ENCODE data around the gene CCSER1.

The CCSER1 gene

DNA sequence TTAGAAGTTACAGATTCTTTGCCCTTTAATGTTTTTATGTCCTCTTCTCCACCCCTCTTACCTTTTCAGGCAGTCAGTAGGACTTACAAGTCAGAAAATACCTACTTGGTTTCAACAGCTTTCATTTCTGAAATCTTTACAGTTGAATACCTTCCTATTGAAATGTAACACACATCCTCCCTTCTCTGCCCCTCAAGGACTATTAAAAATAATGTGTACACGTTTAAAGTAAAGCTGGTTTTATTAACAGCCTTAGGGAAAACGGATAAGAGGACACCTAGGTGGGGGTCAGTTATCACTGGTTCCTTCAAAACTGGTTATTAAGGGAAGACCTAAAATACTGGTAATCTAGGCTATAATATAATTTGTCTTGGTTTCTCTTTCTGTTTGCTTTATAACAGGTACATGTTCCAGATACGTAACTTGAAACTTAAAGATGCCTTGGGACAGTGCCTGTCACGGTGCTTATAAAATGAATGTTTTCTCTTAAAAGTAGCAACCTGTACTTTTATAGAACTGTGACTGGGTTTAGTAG, 1.8 kb downstream of the CCSER1 start:
- no peak for DNase-seq

DNA sequence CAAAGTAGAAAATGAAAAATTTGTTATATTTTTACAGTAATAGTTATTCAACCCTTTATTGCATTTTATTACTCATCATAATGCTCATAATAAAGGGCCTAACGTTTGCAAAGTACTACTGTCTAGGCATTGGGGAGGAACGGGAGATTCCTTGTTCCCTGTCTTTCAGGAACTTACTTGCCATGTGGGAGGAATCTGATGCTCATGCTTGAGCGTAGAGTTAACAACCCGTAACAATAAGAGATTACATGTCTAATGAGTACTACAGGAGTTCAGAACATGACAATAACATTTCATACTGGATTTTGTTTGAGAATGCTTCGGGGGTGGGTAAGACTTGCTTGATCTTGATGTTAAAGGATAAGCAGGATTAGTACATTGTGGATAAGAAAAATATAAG, 2.9 kb downstream of the CCSER1 start:
- no peak for DNase-seq

DNA sequence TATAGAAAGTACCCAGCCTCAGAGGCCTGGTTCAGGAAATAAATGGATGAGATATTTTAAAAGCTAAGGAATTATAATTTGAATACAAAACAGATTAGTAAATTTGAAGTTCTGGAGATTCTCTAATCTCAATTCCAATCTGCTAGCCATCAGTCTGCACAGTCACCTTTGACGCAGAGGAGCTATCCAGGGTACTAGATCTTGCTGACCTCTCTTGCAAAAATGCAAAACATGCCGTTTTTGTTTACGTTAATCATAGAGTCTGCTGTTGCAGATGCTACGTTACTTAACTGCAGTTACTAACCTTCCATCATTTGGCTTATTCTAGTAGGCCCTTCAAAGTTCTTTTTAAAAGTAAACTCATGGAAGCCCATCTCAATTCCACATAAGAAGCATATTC, 10.4 kb downstream of the CCSER1 start:
- DNase-seq = no peak

DNA sequence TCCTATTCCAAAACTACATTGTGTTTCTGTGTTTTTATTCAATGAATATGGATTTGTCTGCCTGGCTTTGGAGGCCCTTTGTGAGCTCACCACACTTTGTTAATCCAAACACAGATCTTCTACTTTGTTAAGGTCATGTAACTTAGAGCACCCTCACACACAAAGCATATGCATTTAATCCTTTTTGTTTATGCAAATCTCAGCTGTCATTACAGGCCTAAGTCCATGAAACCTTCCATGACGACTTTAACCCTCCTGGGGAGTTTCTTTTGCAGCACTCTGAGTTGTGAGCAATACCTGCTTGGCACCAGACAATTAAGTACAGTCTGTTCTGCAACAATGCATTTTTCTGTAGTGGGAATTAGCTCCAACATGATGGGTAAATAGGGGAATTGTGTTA, 14.9 kb downstream of the CCSER1 start:
- DNase-seq = no peak

DNA sequence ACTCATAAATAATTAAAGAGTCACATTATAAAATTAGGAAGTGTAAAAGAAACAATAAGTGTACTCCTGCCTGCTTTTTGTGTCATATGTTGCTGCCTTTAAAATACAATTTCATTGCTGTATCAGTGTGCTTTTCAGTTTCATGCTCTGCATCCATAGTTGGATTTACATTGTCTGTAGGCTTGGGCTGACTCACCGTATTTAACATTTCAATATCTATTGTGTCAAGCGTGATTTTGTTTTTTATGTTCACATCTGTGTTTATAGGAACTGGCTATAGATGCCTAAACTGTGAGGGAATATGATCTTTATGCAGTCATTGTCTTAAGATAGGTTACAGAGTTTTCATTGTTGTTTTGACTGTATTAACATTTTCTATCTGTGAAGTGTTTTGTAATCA, 18.1 kb downstream of the CCSER1 start:
- no peak for DNase-seq

DNA sequence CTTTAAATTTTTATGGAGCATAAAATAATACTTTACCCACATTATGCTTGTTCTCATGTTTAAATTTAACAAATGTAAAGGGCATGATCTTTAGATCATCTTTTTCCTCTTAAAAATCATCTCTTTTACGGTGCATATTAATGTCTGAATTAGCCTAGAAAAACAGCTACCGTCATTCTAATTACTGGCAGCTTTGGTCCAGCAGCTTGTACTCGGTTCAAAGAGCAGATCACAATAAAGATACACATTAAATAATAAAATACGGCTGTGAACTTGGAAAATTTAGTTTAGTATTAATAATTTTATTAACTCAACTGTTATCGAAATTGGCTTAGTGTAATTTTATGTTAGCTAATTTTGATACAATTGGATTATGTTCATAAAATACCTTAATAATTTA, 19.1 kb downstream of the CCSER1 start:
- no peak for DNase-seq

DNA sequence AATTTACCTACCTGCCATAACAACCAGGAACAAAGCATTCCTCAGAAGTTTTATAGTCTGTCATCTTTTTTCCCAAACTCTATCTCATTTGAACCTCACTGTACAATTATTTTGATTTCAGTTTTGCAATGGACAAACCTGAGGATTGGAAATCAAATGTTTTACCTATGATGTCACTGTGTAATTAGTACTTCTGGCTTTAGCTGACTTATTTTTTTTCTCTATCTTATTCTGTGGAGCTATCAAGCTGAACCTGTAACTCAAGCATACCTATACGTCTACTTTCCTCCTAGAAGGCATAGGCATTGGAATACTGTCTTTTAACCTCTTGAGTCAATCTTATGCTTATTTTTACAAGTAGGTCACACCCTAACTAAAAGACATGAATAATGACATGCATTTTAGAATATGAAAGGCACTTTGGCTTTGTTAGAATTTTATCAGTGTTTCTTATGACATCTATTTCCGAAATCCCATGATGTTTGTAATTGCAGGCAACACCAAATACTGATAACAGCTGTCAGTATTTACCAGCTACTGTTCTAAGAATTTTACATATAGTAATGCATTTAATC, 21.5 kb downstream of the CCSER1 start:
- DNase-seq = no peak

DNA sequence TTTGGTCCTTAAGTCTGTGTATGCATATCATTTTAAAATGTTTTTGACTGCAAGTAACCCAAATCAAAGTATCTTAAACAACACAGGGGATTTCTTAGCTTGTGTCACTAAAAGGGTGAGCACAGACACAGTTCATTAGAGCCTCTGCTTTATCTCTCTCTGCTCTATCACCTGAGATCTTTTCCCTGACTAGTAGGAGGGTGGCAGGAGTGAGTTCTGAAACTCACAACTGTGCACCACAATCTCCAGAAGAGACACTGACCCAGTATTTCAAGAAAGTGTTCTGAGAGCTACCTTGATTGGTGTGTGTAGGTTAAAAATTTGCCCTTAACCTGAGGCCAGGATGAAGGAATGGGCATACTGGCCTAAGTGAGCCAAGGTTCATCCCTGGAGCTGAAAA, 24.8 kb downstream of the CCSER1 start:
- DNase-seq = no peak

DNA sequence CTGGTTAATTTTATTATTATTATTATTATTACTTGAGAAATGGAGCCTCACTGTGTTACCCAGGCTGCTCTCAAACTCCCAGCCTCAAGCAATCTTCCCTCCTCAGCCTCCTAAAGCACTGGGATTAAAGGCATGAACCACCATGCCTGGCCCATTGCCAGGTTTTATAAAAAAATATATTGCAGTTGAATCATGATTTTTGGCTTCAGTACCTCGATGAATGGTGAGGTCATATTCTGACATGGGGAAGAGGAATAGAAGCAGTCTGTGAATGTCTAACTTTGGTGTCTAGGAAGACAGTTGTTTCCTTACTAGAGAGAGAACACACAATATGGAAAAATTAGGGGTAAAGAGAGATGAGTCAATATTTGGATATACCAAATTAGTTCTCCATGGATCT, 32.0 kb downstream of the CCSER1 start:
- DNase-seq = no peak

DNA sequence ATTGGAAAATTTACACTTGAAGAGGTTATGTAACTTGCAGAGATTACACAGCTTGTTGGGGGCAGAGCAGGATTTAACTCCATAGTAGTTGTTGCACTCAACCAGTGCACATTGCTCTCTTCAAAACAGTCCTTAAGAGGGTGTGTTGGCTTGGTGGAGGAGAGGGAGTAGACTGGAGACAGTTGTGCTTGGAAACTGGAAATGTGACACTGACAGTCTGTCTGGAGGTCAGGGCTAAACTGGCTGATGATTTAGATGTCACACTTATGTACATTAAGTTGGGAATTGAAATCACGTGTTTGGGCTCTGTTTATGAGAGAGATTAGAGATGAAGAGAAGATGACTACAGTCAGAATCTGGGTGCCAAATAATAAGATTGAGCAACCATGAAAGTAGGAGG, 32.9 kb downstream of the CCSER1 start:
- DNase-seq = no peak

DNA sequence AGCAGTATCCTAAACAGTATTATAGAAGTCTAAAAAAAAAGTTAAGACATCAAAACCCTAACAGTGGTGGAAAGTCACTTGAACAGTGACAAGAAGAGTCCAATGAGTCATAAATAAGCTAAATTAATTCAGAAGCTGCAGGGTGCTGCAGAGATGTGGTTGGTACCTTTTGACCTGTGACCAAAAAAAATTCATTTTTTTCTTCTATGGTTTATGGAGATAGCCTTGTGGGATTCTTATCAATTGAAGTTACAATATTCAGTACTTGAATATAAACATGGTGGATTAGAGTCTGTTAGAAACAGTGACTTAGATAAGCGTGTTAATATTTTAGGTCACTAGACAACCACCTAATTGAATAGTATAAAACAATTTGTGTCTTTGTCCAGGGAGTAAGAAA, 35.4 kb downstream of the CCSER1 start:
- no peak for DNase-seq

DNA sequence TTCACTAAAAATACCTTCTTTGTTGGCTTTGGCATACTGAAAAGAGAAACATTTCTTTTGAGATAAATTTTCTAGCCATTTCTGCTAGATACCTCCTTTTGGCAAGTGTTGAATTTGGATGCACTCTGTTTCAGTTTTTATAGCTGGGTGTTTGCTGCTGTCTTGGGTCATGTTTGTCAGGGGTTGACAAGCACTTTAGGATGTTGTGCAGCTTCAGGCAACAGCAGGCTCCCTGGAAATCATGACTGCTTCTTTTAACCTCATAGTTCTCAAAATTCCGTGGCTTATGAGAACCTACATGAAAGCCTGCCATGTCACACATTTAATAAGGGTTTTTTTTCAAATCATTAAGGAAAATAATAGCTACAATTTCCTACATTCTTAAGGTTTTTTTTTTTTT, 36.7 kb downstream of the CCSER1 start:
- DNase-seq = no peak

DNA sequence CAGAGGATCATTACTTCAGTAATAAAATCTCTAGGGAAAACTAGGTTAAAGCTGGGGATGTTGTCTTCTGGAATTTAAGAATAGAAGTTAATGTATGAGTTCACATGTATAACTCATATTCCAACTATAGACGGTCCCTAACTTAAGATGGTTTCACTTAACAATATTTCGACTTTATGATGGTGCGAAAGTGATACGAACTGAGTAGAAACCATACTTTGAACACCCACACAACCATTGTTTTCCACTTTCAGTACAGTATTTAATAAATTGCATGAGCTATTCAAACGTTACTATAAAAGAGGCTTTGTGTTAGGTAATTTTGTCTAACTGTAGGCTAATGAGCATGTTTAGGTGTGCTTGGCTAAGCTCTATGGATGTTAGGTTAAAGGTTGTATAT, 38.7 kb downstream of the CCSER1 start:
- DNase-seq = no peak

DNA sequence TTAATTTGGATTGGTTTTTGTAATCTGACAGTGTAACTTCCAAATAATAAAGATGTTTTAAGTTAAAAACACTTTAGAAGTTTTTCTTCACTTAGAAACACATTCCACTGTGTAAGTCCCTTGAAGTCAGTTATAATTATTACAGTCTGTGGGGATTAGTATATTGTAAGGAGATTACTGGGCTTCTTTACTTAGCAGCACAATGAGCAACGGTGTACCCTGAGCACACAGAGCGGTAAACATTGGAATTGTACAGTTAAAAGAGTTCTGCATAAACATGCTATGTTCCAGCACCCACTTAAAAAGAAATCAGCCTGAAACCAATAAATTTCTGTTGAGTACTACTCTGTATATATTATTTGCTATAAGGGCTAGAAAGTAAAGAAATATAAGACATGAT, 44.3 kb downstream of the CCSER1 start:
- DNase-seq = no peak

DNA sequence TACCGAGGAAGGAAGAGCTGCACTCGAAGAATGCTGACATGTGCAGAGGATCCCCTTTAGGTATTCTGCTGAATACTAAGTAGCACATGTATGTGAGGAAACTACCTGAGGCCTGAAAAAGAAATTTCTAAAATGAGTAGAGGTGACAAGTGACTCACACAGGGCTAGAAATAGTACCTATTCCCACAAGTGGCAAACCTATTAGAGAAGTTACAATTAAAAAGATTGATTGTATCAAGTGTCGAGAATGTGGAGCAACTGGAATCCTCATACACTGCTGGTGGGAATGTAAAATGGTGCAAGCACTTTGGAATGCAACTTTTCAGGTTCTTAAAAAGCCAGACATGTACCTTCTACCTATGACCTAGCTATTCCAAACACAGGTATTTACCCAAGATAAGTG, 47.4 kb downstream of the CCSER1 start:
- DNase-seq = no peak

DNA sequence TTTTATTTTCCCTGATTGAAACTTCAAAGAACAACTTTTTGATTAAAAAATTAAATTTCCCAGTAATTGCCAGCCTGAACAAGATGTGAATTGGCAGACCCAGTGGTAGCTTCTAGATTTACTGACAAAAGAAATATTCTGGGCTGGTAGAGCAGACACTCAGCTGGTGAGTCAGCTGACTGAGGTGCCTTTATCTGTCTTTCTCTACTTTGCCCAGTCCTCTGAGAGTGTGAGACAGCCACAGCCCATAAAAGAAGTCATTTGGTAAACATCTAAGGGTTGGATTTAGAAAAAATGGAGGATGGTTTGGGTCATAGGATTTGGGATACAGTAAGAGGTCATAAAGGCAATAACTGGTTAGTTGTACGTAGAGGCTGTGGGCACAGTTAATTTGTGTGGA, 54.5 kb downstream of the CCSER1 start:
- DNase-seq = no peak

DNA sequence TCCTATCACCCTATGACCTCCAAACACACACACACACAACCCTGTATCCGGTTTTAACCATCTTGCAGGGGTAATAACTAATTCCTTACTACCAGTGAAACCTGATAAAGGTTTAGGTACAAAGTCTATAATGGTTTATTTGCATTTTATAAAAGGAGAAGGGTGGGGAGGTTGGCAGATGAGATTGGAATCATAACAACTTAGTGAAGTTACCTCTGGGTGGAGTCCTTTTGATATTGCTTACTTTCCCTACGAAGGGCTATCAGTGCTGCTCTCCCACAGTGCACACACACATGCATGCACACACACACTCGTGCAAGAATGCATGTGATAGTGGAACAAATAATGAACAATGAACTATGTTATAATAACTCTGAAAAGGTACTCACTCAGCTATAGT, 56.1 kb downstream of the CCSER1 start:
- DNase-seq = no peak

DNA sequence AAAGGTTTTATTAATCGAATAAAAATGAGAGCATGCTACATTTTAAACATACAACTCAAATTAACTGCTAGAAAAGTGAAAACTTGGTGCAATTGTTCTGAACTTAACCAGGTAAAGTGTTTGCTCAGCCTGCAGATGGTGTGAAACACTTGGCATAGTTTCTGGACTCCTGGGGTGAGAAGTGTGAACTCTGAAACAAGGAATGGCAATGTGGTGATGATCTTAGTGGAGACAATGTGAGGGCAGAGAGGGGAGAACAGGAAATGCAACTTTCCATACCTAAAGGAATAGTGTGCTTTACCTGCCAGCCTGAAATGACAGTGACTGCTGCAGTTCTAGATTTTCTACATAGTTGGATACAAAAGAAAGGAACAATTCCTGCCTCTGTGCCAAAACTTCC, 57.4 kb downstream of the CCSER1 start:
- DNase-seq = no peak

DNA sequence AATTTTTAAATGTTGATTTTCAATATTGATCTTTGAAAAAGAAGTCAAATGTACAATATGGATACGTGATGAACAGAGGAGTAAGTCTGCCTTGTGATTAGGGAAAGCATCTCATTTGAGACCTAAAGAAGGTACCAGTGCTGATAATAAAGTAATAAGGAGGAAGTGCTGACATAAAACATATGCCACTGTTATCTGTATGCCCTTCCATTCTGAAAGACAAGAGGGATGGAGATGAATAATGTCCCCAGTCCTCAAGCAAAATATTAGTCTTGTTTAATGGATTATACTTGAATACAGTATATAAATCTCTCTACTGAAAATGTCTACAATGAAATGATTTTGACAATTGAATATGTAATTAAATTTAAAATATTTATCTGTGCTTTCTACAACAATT, 58.2 kb downstream of the CCSER1 start:
- no peak for DNase-seq

DNA sequence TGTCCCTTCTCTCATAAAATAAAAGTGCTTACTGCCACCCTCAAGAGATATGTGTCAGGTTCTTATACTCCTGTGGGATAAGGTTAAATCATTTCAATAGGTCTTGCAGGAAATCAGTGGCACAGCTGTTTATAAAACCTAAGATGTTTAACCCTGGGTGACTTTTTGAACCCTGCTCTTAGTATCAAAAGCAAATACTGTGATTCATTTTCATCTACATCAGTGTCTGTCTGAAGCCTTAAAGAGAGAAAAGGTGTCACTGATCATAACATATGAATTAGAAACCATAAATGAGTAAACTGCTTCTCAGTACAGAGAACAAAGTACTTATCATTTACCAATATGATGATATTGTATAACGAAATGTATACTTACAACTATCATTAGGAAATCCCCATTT, 59.0 kb downstream of the CCSER1 start:
- no peak for DNase-seq

DNA sequence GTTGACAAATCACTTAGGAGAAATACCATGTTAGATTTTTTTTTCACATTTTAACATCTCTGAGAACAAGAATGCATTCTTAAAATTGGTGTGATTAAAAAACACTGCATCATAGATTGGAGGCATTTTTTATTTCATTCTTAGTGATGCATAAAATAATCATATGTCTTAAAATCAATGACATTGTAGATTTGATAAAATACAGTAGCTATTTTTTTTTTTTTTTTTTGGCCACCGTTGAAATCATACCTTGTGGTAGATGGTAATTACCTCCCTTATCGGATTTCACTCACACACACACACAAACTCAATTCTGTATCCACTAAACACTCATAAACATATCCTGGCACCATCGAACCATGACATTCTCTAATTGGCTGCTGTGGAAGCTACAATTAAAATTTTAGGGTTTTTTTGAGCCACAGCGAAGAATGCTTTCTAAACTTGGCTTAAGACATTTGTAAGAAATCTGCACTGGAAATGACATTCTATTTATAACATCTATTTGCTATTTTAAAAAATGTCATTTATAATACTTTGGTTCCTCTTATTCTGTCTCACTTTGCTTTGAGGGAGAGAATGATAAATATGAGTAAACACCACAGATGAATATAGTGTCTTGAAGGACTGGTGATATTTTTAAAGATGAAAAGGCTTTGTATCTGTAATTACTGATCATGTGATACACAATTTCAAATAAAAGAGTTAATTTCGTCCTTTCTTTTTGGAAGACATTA, 60.1 kb downstream of the CCSER1 start:
- no peak for DNase-seq

DNA sequence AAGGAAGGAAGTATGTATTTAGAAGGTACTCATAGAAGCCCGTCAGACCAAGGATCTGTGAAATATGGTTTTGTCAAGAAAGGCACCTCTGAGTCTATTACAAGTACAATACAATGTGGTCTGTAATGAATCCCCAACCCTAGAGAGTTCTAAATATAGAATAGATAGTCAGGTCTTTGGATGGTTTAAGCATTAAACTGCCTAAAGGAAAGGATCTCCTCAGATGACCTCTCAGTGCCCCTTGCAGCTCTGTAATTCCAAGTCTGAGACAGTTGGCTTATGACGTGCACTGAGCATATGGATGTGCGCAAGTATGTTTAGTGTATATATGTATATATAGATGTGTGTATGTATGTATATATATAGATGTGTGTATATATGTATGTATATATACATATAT, 62.0 kb downstream of the CCSER1 start:
- DNase-seq = no peak

DNA sequence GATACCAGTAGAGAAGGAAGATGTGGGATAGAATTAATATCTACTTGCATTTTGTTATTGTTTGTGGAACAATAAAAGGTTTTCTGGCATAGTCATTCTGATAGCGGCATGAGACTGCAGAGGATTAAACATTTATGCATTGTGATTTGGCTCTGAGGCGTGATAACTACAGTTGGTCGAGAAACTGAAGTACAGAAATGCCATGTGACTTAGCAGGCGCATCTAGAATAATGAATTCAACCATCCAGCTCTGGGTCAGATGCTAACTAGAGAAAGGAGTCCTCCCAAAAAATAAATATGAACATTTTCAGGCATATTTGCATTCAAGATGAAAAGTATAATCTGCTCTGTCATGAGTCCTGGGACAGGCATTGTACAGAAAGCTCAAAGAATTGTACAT, 62.8 kb downstream of the CCSER1 start:
- DNase-seq = no peak

DNA sequence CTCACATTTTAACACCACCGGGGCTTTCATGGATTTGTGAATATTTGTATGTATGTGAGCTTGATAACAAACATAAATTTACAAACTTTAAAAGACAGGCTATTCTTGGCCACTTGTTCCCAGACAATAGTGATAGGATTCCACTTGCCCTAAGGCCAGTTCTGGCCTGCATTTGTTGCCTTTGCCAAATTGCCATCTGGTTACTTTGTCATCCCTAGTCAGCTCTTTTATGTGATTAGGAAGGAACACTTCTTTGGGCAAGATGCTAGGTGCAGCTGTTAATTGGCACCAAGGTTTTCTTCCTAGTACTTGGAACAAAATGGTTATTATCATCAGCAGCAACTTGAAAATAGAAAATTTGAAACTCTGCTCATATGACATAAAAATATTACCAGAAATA, 63.3 kb downstream of the CCSER1 start:
- DNase-seq = no peak
